K562 (cell line): Measurements from ENCODE around the gene CAPRIN2. TPM values are rescaled to one million over a fixed set of nuclear protein-coding genes. Genes with fewer than 3 reads are reported as not detected.

ENCODE experiments used
- AFF1 ChIP-seq, 2 experiments: fragments of 450-650 bp; IDR thresholded peaks; 2 replicates each; pipeline ENCODE4 v1.6.1; 2018; ENCODE audit warnings: mild to moderate bottlenecking in 2 of 2, low read depth in 1 of 2; ENCODE audit not compliant: partially characterized antibody in 2 of 2
- AFF4 ChIP-seq: sonication (generic); formaldehyde crosslinking; IDR thresholded peaks from 2 replicates; pipeline ENCODE4 v1.8.0; 2023; ENCODE audit warnings: mild to moderate bottlenecking, missing genetic modification reagents
- DDX20 ChIP-seq: fragments of 450-650 bp; IDR thresholded peaks from 2 replicates; pipeline ENCODE4 v1.6.1; 2016; ENCODE audit warnings: missing genetic modification characterization, low read depth, mild to moderate bottlenecking, missing compliant biosample characterization, moderate library complexity
- DLX4 ChIP-seq: fragments of 250-450 bp; sonication (Bioruptor Pico); IDR thresholded peaks from 2 replicates; pipeline ENCODE4 v1.6.1; 2021; ENCODE audit warnings: mild to moderate bottlenecking
- FOXM1 ChIP-seq, 2 experiments: fragments of 450-650 bp in 1 of 2; sonication (generic) in 1 of 2; formaldehyde crosslinking in 1 of 2; IDR thresholded peaks; 2 replicates each; pipeline versions ENCODE4 v1.6.1 to v1.9.0; 2017 to 2022; ENCODE audit warnings: low read depth in 2 of 2, mild to moderate bottlenecking in 2 of 2, missing genetic modification reagents in 1 of 2, moderate library complexity in 1 of 2
- FUS ChIP-seq: fragments of 200-400 bp; formaldehyde crosslinking; optimal IDR thresholded peaks from 2 replicates; pipeline ENCODE3; 2017; ENCODE audit warnings: low read depth, low read length
- GATAD2A ChIP-seq: fragments of 450-650 bp; IDR thresholded peaks from 2 replicates; pipeline ENCODE4 v1.6.1; 2017
- MAFG ChIP-seq: fragments of 450-650 bp; conservative IDR thresholded peaks from 2 replicates; pipeline ENCODE4 v1.6.1; 2016; ENCODE audit warnings: missing genetic modification characterization, missing compliant biosample characterization
- PRPF4 ChIP-seq: fragments of 200-400 bp; formaldehyde crosslinking; IDR thresholded peaks from one replicate; pipeline ENCODE4 v1.6.1; 2017; ENCODE audit warnings: low read length, low read depth, mild to moderate bottlenecking; ENCODE audit not compliant: insufficient read depth, poor library complexity, severe bottlenecking
- RBM15 ChIP-seq: fragments of 200-400 bp; formaldehyde crosslinking; IDR thresholded peaks from 2 replicates; pipeline ENCODE4 v1.6.1; 2018; ENCODE audit warnings: mild to moderate bottlenecking, low read length, moderate library complexity; ENCODE audit not compliant: insufficient read depth
- RBM39 ChIP-seq: fragments of 200-400 bp; formaldehyde crosslinking; optimal IDR thresholded peaks from 2 replicates; pipeline ENCODE3; 2018; ENCODE audit warnings: low read depth, low read length
- SNRNP70 ChIP-seq: fragments of 200-400 bp; formaldehyde crosslinking; optimal IDR thresholded peaks from 2 replicates; pipeline ENCODE3; 2017; ENCODE audit warnings: low read depth, low read length
- TRIM24 ChIP-seq, 2 experiments: fragments of 450-650 bp; IDR thresholded peaks; 2 replicates each; pipeline ENCODE4 v1.6.1; 2016
- ZC3H11A ChIP-seq: IDR thresholded peaks from 2 replicates; pipeline ENCODE4 v1.6.1; 2012; ENCODE audit warnings: low read depth, low read length, improper control_type of control experiment
- ZNF133 ChIP-seq: fragments of 250-450 bp; sonication (Bioruptor Pico); IDR thresholded peaks from 2 replicates; pipeline ENCODE4 v1.4.0; 2020; ENCODE audit warnings: mild to moderate bottlenecking
- ZNF780A ChIP-seq: fragments of 250-450 bp; sonication (Bioruptor Pico); IDR thresholded peaks from 2 replicates; pipeline ENCODE4 v1.5.0; 2021; ENCODE audit warnings: mild to moderate bottlenecking
- ZSCAN29 ChIP-seq: fragments of 450-650 bp; IDR thresholded peaks from 2 replicates; pipeline ENCODE4 v1.6.1; 2017
- polyA plus RNA-seq, 8 experiments: library from polyadenylated mRNA; depleted of rRNA in 4 of 8; stranded (reverse) in 5 of 8; unstranded in 3 of 8; fragments of >200 nt; fragmentation: Nextera tagmentation in 2 of 8; fragmentation: Illumina TruSeq in 1 of 8; extraction: Ambion mirVana in 2 of 8; extraction: Trizol in 1 of 8; gene quantifications; 2 replicates each; pipeline versions ENCODE4 v1.2.1 to v1.2.3, GENCODE V29; 2011 to 2014; ENCODE audit warnings: inconsistent platforms in 1 of 8, missing spikeins in 1 of 8
- total RNA-seq, 7 experiments: library from RNA; depleted of rRNA in 6 of 7; stranded (reverse); fragments of >200 nt in 6 of 7; fragmentation: Illumina TruSeq in 2 of 7; extraction: Trizol in 2 of 7; gene quantifications; 2 replicates each; pipeline versions ENCODE4 v1.2.1 to v1.2.3, GENCODE V29; 2011 to 2021; ENCODE audit warnings: low replicate concordance in 1 of 7
- TF ChIP-seq, protein P1 (sequence below): IDR thresholded peaks from 3 replicates; pipeline ENCODE4 v1.6.1; 2011; ENCODE audit warnings: borderline replicate concordance, mild to moderate bottlenecking, moderate library complexity; ENCODE audit not compliant: insufficient read length; ENCODE audit errors: extremely low read depth

The CAPRIN2 gene
- total and polyA plus RNA-seq, 9 of the 15 experiments (the other 6 are each of a cell fraction or from before 2014, with no cell fraction given): 2.3 to 14.5 (median 8.9) TPM

DNA sequence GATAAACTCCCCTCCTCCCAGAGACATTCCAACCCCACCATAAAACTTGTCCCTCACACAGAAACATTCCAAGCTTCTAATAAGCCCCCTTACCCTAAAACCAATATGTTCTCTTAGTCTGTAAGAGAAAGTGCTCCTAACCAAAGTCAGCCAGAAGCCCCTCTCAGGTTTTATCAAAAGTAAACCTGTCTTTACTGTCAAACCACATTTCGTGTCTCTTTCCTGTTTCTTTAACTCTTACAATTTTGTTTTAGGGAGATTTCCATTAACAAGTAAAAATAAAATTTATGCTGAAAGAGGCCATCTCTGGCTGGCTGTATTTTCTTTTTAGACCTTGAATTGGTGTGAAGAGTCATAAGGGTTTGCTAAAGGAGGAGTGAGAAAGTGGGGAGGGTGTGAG is 29.8 kb upstream of the CAPRIN2 start (continued):
- TF ChIP-seq TRIM24 (IDR thresholded peaks at IDR 0.05) (peak in 1 of 2 experiments; percentile 54; a peak in 1 of 4 replicates), DLX4 (CRISPR knock-in tag) (no peak), RBM15 (no peak), FUS (no peak), SNRNP70 (no peak), ZSCAN29 (no peak), MAFG (no peak), FOXM1 (IDR thresholded peaks at IDR 0.05; ENCODE audit: low read depth) (no peak), FOXM1 (CRISPR knock-in tag; IDR thresholded peaks at IDR 0.05; ENCODE audit: low read depth) (no peak), DDX20 (tag) (no peak), PRPF4 (no peak), RBM39 (no peak), ZNF780A (no peak), AFF4 (CRISPR knock-in tag) (no peak), ZC3H11A (no peak), ZNF133 (CRISPR knock-in tag) (no peak), AFF1 (IDR thresholded peaks at IDR 0.05; ENCODE audit: low read depth in 1 of 2, partially characterized antibody in 2 of 2) (peak in 1 of 2 experiments; percentile 94), GATAD2A (no peak)
- TF ChIP-seq, protein P1, sequence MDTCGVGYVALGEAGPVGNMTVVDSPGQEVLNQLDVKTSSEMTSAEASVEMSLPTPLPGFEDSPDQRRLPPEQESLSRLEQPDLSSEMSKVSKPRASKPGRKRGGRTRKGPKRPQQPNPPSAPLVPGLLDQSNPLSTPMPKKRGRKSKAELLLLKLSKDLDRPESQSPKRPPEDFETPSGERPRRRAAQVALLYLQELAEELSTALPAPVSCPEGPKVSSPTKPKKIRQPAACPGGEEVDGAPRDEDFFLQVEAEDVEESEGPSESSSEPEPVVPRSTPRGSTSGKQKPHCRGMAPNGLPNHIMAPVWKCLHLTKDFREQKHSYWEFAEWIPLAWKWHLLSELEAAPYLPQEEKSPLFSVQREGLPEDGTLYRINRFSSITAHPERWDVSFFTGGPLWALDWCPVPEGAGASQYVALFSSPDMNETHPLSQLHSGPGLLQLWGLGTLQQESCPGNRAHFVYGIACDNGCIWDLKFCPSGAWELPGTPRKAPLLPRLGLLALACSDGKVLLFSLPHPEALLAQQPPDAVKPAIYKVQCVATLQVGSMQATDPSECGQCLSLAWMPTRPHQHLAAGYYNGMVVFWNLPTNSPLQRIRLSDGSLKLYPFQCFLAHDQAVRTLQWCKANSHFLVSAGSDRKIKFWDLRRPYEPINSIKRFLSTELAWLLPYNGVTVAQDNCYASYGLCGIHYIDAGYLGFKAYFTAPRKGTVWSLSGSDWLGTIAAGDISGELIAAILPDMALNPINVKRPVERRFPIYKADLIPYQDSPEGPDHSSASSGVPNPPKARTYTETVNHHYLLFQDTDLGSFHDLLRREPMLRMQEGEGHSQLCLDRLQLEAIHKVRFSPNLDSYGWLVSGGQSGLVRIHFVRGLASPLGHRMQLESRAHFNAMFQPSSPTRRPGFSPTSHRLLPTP: no peak
